Effector memory CD4-positive, alpha-beta T cell (primary cell): Measurements from ENCODE around the gene DNAJC15.
A peak's percentile ranks its signal among the peaks of the same experiment; 100 is the strongest.
"Not testable (repeated sequence)": the region's sequence is repeated elsewhere in the genome, so short reads cannot be mapped to it uniquely, and the experiment has no call there.

Experiments used
- DNase-seq, 3 donors: peaks; one replicate each; pipeline ENCODE4 v3.0.0-alpha.2; 2020
- H3K27ac ChIP-seq: 2 replicates; pipeline ENCODE4 v1.7.0; 2013; ENCODE audit warnings: mild to moderate bottlenecking, low read length, moderate library complexity; ENCODE audit not compliant: insufficient read depth, poor library complexity, severe bottlenecking
- H3K27me3 ChIP-seq: replicated peaks from 2 replicates; pipeline ENCODE4 v1.7.0; 2013; ENCODE audit warnings: mild to moderate bottlenecking, low read length; ENCODE audit not compliant: insufficient read depth, control insufficient read depth, poor library complexity, severe bottlenecking
- H3K36me3 ChIP-seq: 2 replicates; pipeline ENCODE4 v1.7.0; 2013; ENCODE audit warnings: mild to moderate bottlenecking, low read length, moderate library complexity; ENCODE audit not compliant: control insufficient read depth, insufficient read depth
- H3K4me1 ChIP-seq: 2 replicates; pipeline ENCODE4 v1.7.0; 2013; ENCODE audit warnings: low read length, mild to moderate bottlenecking; ENCODE audit not compliant: control insufficient read depth, insufficient read depth, poor library complexity, severe bottlenecking
- H3K4me3 ChIP-seq: 2 replicates; pipeline ENCODE4 v1.7.0; 2013; ENCODE audit warnings: low read length, low read depth, mild to moderate bottlenecking; ENCODE audit not compliant: insufficient read depth, poor library complexity, severe bottlenecking
- H3K9me3 ChIP-seq: 2 replicates; pipeline ENCODE4 v1.7.0; 2013; ENCODE audit warnings: mild to moderate bottlenecking, low read length, moderate library complexity; ENCODE audit not compliant: control insufficient read depth

The DNAJC15 gene

GRCh38 chr13:43040581-43041368 is 17.4 kb downstream of the DNAJC15 start:
- not testable (repeated sequence) for H3K36me3 ChIP-seq, H3K4me3 ChIP-seq, H3K9me3 ChIP-seq, H3K27ac ChIP-seq, DNase-seq, H3K27me3 ChIP-seq, H3K4me1 ChIP-seq

GRCh38 chr13:43041369-43041921 is 18.1 kb downstream of the DNAJC15 start:
- no peaks in the 10 kb centered on the region for H3K9me3 ChIP-seq
- H3K27me3 ChIP-seq = no peaks in the 10 kb centered on the region
- H3K36me3 ChIP-seq = no peaks in the 10 kb centered on the region
- H3K27ac ChIP-seq = no peak overlapping the region
- H3K4me3 ChIP-seq = no peak overlapping the region
- DNase-seq = no peak
- H3K4me1 ChIP-seq = peaks cover 8% of the 10 kb centered on the region

GRCh38 chr13:43042410-43042921 is 19.1 kb downstream of the DNAJC15 start:
- Histone ChIP-seq H3K27ac (no peak overlapping the region), H3K4me1 (peaks cover 8% of the 10 kb centered on the region), H3K9me3 (no peaks in the 10 kb centered on the region), H3K4me3 (no peak overlapping the region), H3K36me3 (no peaks in the 10 kb centered on the region), H3K27me3 (no peaks in the 10 kb centered on the region)
- DNase-seq = no peak

- Histone ChIP-seq H3K27me3 (no peaks in the 10 kb centered on the region), H3K4me3 (no peak overlapping the region), H3K9me3 (no peaks in the 10 kb centered on the region), H3K36me3 (no peaks in the 10 kb centered on the region), H3K27ac (no peak overlapping the region), H3K4me1 (peaks cover 8% of the 10 kb centered on the region)
- DNase-seq = no peak
These were observed 21.4 kb downstream of the DNAJC15 start for GRCh38 chr13:43044720-43045301.

- not testable (repeated sequence) for H3K9me3 ChIP-seq, H3K36me3 ChIP-seq, H3K4me3 ChIP-seq, H3K4me1 ChIP-seq, H3K27me3 ChIP-seq, DNase-seq, H3K27ac ChIP-seq
These were observed 22.0 kb downstream of the DNAJC15 start for GRCh38 chr13:43045302-43045773.

- Histone ChIP-seq H3K4me3 (no peak overlapping the region), H3K27ac (no peak overlapping the region), H3K4me1 (peaks cover 8% of the 10 kb centered on the region), H3K9me3 (no peaks in the 10 kb centered on the region), H3K27me3 (no peaks in the 10 kb centered on the region), H3K36me3 (no peaks in the 10 kb centered on the region)
- no peak for DNase-seq
These were observed 22.9 kb downstream of the DNAJC15 start for GRCh38 chr13:43046259-43046658.

GRCh38 chr13:43054803-43055802 is 31.7 kb downstream of the DNAJC15 start:
- peak in 1 of 3 donors; percentile 0 for DNase-seq

GRCh38 chr13:43057653-43058317 is 34.4 kb downstream of the DNAJC15 start:
- Histone ChIP-seq H3K27ac (no peak overlapping the region), H3K36me3 (no peaks in the 10 kb centered on the region), H3K4me3 (no peak overlapping the region), H3K9me3 (no peaks in the 10 kb centered on the region), H3K4me1 (peaks cover 25% of the 10 kb centered on the region), H3K27me3 (no peaks in the 10 kb centered on the region)
- peak; percentile 35 to 61 (median 53) for DNase-seq

More at GRCh38 chr13:43054803-43055802, 31.7 kb downstream of the DNAJC15 start:
- Histone ChIP-seq H3K4me1 (peaks cover 25% of the 10 kb centered on the region), H3K27me3 (no peaks in the 10 kb centered on the region), H3K9me3 (no peaks in the 10 kb centered on the region), H3K36me3 (no peaks in the 10 kb centered on the region), H3K4me3 (peak overlapping the region; percentile 49), H3K27ac (peak overlapping the region; percentile 75)

- H3K36me3 ChIP-seq = no peaks in the 10 kb centered on the region
- no peak overlapping the region for H3K27ac ChIP-seq
- H3K4me1 ChIP-seq = peaks cover 25% of the 10 kb centered on the region
- no peak for DNase-seq
- H3K27me3 ChIP-seq = no peaks in the 10 kb centered on the region
- no peaks in the 10 kb centered on the region for H3K9me3 ChIP-seq
- no peak overlapping the region for H3K4me3 ChIP-seq
These were observed 34.9 kb downstream of the DNAJC15 start for GRCh38 chr13:43058318-43058674.
